K562 (cell line): ENCODE data around the gene SLC22A6. TPM values are rescaled to one million over a fixed set of nuclear protein-coding genes. Genes with fewer than 3 reads are reported as not detected.
A peak's percentile ranks its signal among the peaks of the same experiment; 100 is the strongest.

Source experiments
- KLF1 ChIP-seq: fragments of 450-650 bp; IDR thresholded peaks from 2 replicates; pipeline ENCODE4 v1.6.1; 2016; ENCODE audit warnings: missing genetic modification characterization, missing compliant biosample characterization
- MYC ChIP-seq, 2 experiments: fragments of 250-450 bp in 1 of 2; sonication (Bioruptor Pico) in 1 of 2; IDR thresholded peaks; 2 replicates each; pipeline versions ENCODE4 v1.5.1 to v1.6.1; 2012 to 2021; ENCODE audit warnings: low read depth in 2 of 2, borderline replicate concordance in 1 of 2, improper control_type of control experiment in 1 of 2, low read length in 1 of 2, mild to moderate bottlenecking in 1 of 2, moderate library complexity in 1 of 2
- REST ChIP-seq, 2 experiments: fragments of 450-650 bp; formaldehyde crosslinking in 1 of 2; IDR thresholded peaks; 2 replicates each; pipeline versions ENCODE4 v1.4.0 to v1.6.1; 2014 to 2020; ENCODE audit warnings: mild to moderate bottlenecking in 2 of 2, borderline replicate concordance in 1 of 2, low read depth in 1 of 2
- ZBTB26 ChIP-seq: fragments of 450-650 bp; formaldehyde crosslinking; IDR thresholded peaks from 2 replicates; pipeline ENCODE4 v1.4.0; 2022; ENCODE audit warnings: missing genetic modification characterization
- polyA plus RNA-seq, 8 experiments: library from polyadenylated mRNA; depleted of rRNA in 4 of 8; stranded (reverse) in 5 of 8; unstranded in 3 of 8; fragments of >200 nt; fragmentation: Nextera tagmentation in 2 of 8; fragmentation: Illumina TruSeq in 1 of 8; extraction: Ambion mirVana in 2 of 8; extraction: Trizol in 1 of 8; gene quantifications; 2 replicates each; pipeline versions ENCODE4 v1.2.1 to v1.2.3, GENCODE V29; 2011 to 2014; ENCODE audit warnings: inconsistent platforms in 1 of 8, missing spikeins in 1 of 8
- total RNA-seq, 7 experiments: library from RNA; depleted of rRNA in 6 of 7; stranded (reverse); fragments of >200 nt in 6 of 7; fragmentation: Illumina TruSeq in 2 of 7; extraction: Trizol in 2 of 7; gene quantifications; 2 replicates each; pipeline versions ENCODE4 v1.2.1 to v1.2.3, GENCODE V29; 2011 to 2021; ENCODE audit warnings: low replicate concordance in 1 of 7
- TF ChIP-seq, protein P1 (sequence below), 2 experiments: fragments of 200-800 bp in 1 of 2; sonication (Bioruptor generic) in 1 of 2; sonication (generic) in 1 of 2; formaldehyde crosslinking in 1 of 2; IDR thresholded peaks in 1 of 2; conservative IDR thresholded peaks in 1 of 2; 2 replicates each; pipeline versions ENCODE4 v1.5.0 to v1.6.1; 2016 to 2020; ENCODE audit warnings: missing compliant biosample characterization in 1 of 2, missing genetic modification characterization in 1 of 2, missing genetic modification reagents in 1 of 2

The SLC22A6 gene
- total and polyA plus RNA-seq, 9 of the 15 experiments (the other 6 are each of a cell fraction or from before 2014, with no cell fraction given), result not detected

DNA sequence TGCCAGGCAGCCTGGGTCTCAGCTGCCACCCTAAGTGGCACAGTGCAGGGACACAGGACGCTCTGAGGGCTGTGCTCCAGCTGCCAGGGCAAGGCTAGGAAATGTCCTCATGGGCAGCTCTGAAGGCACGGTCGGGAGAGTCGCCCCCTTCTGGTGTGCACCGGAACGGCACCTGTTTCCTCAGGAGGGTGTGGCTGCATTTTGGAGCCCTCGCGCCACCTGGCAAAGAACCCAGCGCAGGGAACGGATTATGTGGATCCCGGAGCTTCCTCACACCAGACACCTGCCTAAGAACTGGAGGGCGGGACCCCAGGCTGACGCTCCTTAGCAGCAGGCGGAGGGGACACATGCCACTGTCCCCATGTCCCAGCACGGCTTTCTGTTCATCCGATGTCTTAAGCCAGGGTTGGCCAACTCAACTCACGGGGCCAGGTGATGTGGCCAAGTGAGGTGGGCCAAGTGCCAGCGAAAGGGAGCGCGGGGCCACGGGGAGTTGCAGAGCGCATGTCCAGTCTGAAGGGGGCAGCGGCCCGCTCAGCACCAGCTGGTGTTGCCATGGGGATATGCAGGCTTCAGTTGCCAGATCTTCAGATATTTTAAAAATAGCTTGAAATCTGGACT, 36.0 kb upstream of the SLC22A6 start (continued):
- no peak for TF ChIP-seq ZBTB26 (CRISPR knock-in tag)
- TF ChIP-seq REST (IDR thresholded peaks at IDR 0.05; ENCODE audit: borderline replicate concordance), result peak; percentile 37; the same call in 1 of the 2 replicates
- TF ChIP-seq REST (CRISPR knock-in tag; IDR thresholded peaks at IDR 0.05; ENCODE audit: low read depth), result no peak
- TF ChIP-seq MYC (IDR thresholded peaks at IDR 0.05; ENCODE audit: low read depth, low read length), result peak; percentile 34; the same call in 1 of the 2 replicates
- TF ChIP-seq MYC (CRISPR knock-in tag; IDR thresholded peaks at IDR 0.05; ENCODE audit: borderline replicate concordance, low read depth), result no peak
- TF ChIP-seq, protein P1, sequence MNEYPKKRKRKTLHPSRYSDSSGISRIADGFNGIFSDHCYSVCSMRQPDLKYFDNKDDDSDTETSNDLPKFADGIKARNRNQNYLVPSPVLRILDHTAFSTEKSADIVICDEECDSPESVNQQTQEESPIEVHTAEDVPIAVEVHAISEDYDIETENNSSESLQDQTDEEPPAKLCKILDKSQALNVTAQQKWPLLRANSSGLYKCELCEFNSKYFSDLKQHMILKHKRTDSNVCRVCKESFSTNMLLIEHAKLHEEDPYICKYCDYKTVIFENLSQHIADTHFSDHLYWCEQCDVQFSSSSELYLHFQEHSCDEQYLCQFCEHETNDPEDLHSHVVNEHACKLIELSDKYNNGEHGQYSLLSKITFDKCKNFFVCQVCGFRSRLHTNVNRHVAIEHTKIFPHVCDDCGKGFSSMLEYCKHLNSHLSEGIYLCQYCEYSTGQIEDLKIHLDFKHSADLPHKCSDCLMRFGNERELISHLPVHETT (CRISPR knock-in tag; conservative IDR thresholded peaks at IDR 0.05 in 1 of 2, IDR thresholded peaks at IDR 0.05 in 1 of 2), result no peak
- peak; percentile 73 for TF ChIP-seq KLF1 (tag)
